Muscle layer of duodenum (tissue), 2 donors: ENCODE measurements around the gene ITPR2.

Source experiments
- H3K27ac ChIP-seq: one replicate; pipeline ENCODE4 v1.7.0; 2013; ENCODE audit warnings: mild to moderate bottlenecking, low read length
- H3K27me3 ChIP-seq: one replicate; pipeline ENCODE4 v1.7.0; 2013; ENCODE audit warnings: low read depth, mild to moderate bottlenecking, control low read depth, low read length
- H3K36me3 ChIP-seq, 2 donors: one replicate each; pipeline ENCODE4 v1.7.0; 2013; ENCODE audit warnings: low read length in 2 of 2, control low read depth in 1 of 2, mild to moderate bottlenecking in 1 of 2; ENCODE audit not compliant: insufficient read depth in 2 of 2, control insufficient read depth in 1 of 2
- H3K4me1 ChIP-seq, 2 donors: one replicate each; pipeline ENCODE4 v1.7.0; 2013; ENCODE audit warnings: low read length in 2 of 2, mild to moderate bottlenecking in 2 of 2, control low read depth in 1 of 2, moderate library complexity in 1 of 2; ENCODE audit not compliant: insufficient read depth in 2 of 2, control insufficient read depth in 1 of 2
- H3K4me3 ChIP-seq, 2 donors: one replicate each; pipeline ENCODE4 v1.7.0; 2013; ENCODE audit warnings: low read length in 2 of 2, low read depth in 1 of 2, mild to moderate bottlenecking in 1 of 2
- H3K9me3 ChIP-seq, 2 donors: one replicate each; pipeline ENCODE4 v1.7.0; 2013; ENCODE audit warnings: low read length in 2 of 2, control low read depth in 1 of 2, mild to moderate bottlenecking in 1 of 2; ENCODE audit not compliant: control insufficient read depth in 1 of 2
- donor health status: healthy.

ITPR2 gene

GRCh38 chr12:26369588-26369987 is 463.4 kb downstream of the ITPR2 start:
- H3K27me3 ChIP-seq, result no peaks in the 10 kb centered on the region
- no peaks in the 10 kb centered on the region for H3K36me3 ChIP-seq
- no peaks in the 10 kb centered on the region for H3K4me1 ChIP-seq
- no peak overlapping the region for H3K4me3 ChIP-seq
- no peak overlapping the region for H3K27ac ChIP-seq
- no peaks in the 10 kb centered on the region for H3K9me3 ChIP-seq

- H3K36me3 ChIP-seq, result no peaks in the 10 kb centered on the region
- no peak overlapping the region for H3K27ac ChIP-seq
- no peaks in the 10 kb centered on the region for H3K9me3 ChIP-seq
- no peaks in the 10 kb centered on the region for H3K27me3 ChIP-seq
- H3K4me3 ChIP-seq, result no peak overlapping the region
- H3K4me1 ChIP-seq, result no peaks in the 10 kb centered on the region
These were observed 464.8 kb downstream of the ITPR2 start for GRCh38 chr12:26367991-26368730.

DNA sequence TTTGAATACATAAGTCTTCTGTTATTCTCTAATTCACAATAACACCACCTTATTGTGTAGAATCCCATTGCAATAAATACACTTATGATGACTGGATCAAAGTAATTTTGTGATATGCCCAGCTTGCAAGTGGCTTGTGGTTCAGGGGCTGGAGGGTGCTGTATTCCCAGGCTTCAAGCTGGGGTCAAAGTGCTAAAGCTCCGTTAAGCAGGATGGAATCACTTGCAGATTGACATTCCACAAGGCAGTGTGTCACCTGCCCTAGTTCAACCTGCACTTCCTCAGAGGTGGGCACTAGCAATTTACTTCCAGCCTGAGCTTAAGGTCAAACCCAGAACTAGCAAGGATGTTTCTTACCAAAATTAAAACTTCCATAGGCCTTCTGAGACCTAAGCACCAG is 471.0 kb downstream of the ITPR2 start:
- Histone ChIP-seq H3K27ac (no peak overlapping the region), H3K4me3 (no peak overlapping the region), H3K36me3 (no peaks in the 10 kb centered on the region), H3K27me3 (no peaks in the 10 kb centered on the region), H3K9me3 (no peaks in the 10 kb centered on the region), H3K4me1 (no peaks in the 10 kb centered on the region)

DNA sequence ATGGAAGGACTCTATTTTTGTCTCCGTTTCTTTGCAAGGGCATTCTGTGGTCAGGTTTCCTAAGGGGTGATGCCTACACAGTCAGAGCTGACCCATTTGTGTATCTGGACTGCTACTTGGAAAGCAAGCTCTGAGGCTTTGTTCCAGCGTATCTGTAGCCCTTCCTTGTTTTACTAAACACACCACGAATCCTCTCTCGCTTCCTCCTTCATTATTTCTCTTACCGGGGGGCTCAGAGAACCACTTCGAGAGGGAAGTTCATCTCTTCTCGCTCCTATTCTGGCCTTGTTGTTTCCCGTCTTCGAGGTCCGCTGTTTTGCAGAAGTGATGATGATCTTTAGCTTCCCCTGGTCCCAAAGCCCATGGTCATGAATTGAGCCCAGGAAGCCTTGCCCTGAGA is 472.9 kb downstream of the ITPR2 start:
- Histone ChIP-seq H3K27ac (no peak overlapping the region), H3K27me3 (no peaks in the 10 kb centered on the region), H3K4me1 (no peaks in the 10 kb centered on the region), H3K9me3 (no peaks in the 10 kb centered on the region), H3K36me3 (no peaks in the 10 kb centered on the region), H3K4me3 (no peak overlapping the region)

GRCh38 chr12:26359576-26359975 is 473.4 kb downstream of the ITPR2 start:
- H3K27me3 ChIP-seq, result no peaks in the 10 kb centered on the region
- no peaks in the 10 kb centered on the region for H3K36me3 ChIP-seq
- H3K9me3 ChIP-seq, result no peaks in the 10 kb centered on the region
- H3K27ac ChIP-seq, result no peak overlapping the region
- no peaks in the 10 kb centered on the region for H3K4me1 ChIP-seq
- H3K4me3 ChIP-seq, result no peak overlapping the region

DNA sequence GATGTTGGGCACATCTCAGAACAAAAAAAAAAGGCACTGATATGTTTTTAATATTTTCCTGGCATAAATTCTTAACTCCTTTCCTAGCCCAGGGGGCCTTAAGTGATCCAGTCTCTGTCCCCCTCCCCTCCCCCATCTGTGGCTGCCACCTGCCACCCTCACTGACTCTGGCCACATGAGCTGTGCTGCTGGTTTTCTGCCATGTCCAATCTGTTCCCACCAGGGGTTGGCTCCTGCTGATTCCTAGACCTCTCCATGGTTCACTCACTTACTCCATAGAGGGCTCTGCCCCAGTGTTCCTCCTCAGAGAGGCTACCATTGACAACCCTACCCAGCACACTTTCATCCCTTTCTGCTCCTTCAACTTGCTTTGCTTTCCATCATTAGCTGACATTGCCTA is 474.3 kb downstream of the ITPR2 start:
- Histone ChIP-seq H3K4me1 (no peaks in the 10 kb centered on the region), H3K27me3 (no peaks in the 10 kb centered on the region), H3K36me3 (no peaks in the 10 kb centered on the region), H3K27ac (no peak overlapping the region), H3K4me3 (no peak overlapping the region), H3K9me3 (no peaks in the 10 kb centered on the region)

DNA sequence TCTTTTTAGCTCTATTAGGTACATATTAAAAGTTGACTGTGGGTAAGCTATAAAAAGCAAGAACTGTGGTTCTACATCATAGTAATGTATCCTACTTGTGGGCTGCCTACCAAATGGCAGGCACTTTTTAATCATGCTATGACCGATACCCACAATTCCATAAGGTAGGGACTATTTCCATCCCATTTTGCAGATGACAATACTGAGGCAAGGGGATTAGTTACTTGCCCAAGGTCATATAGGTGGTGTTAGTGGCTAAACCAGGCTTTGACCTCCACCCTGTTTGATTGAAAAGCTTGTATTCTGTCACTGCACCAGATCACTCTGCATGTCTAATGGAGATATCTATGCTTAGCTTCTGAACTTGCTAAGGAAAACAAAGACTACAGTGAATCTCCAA is 485.7 kb downstream of the ITPR2 start:
- H3K27me3 ChIP-seq, result no peaks in the 10 kb centered on the region
- no peak overlapping the region for H3K27ac ChIP-seq
- no peaks in the 10 kb centered on the region for H3K4me1 ChIP-seq
- H3K9me3 ChIP-seq, result no peaks in the 10 kb centered on the region
- H3K36me3 ChIP-seq, result no peaks in the 10 kb centered on the region
- no peak overlapping the region for H3K4me3 ChIP-seq

DNA sequence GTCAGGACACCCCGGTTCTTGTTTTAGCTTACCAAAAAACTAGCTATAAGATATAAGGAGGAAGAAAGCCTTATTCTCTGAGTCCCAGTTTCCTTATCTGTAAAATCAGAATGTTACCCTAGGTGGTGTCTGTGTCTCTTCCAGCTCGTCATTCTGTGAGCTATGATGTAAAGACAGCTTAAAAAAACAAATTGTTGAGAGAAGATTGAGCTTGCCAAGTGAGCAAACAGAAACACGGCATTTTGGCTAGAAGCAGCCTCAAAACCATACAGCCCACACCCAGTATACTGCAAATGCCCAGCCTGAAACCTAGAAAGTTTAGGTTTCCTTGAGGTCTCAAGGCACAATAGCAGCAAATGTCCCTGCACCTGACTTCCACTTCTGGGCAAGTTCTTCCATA is 486.3 kb downstream of the ITPR2 start:
- Histone ChIP-seq H3K9me3 (no peaks in the 10 kb centered on the region), H3K27me3 (no peaks in the 10 kb centered on the region), H3K36me3 (no peaks in the 10 kb centered on the region), H3K27ac (no peak overlapping the region), H3K4me3 (no peak overlapping the region), H3K4me1 (no peaks in the 10 kb centered on the region)

GRCh38 chr12:26345471-26346003 is 487.5 kb downstream of the ITPR2 start:
- Histone ChIP-seq H3K36me3 (no peaks in the 10 kb centered on the region), H3K4me3 (no peak overlapping the region), H3K27ac (no peak overlapping the region), H3K4me1 (no peaks in the 10 kb centered on the region), H3K9me3 (no peaks in the 10 kb centered on the region), H3K27me3 (no peaks in the 10 kb centered on the region)

DNA sequence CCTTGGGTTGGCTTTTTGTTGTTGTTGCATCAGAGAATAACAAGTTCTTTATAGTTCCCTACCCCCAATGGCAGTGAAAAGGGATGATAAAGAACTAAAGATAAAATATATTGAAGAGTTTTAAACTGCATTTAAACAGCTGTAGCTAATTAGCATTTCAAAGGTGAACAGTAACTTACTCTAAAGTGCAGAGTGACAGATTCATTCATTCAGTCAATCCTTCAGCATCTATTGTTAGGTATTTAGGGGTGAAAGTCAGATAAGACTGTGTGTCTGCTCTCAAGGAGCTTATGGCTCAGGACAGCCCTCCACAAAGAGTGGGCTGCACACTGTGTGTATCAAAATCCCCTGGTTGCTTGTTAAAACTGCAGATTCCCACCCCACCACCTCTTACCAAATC is 491.5 kb downstream of the ITPR2 start:
- peaks cover 7 to 16% of the 10 kb centered on the region in 2 donors for H3K36me3 ChIP-seq
- H3K27me3 ChIP-seq, result no peaks in the 10 kb centered on the region
- no peaks in the 10 kb centered on the region for H3K4me1 ChIP-seq
- H3K9me3 ChIP-seq, result no peaks in the 10 kb centered on the region
- no peak overlapping the region for H3K4me3 ChIP-seq
- no peak overlapping the region for H3K27ac ChIP-seq

- H3K4me3 ChIP-seq, result no peak overlapping the region
- H3K36me3 ChIP-seq, result peaks cover 7 to 16% of the 10 kb centered on the region in 2 donors
- no peaks in the 10 kb centered on the region for H3K4me1 ChIP-seq
- no peaks in the 10 kb centered on the region for H3K9me3 ChIP-seq
- no peaks in the 10 kb centered on the region for H3K27me3 ChIP-seq
- H3K27ac ChIP-seq, result no peak overlapping the region
These were observed 492.3 kb downstream of the ITPR2 start for GRCh38 chr12:26340649-26341048.

- H3K4me3 ChIP-seq, result no peak overlapping the region
- no peaks in the 10 kb centered on the region for H3K27me3 ChIP-seq
- no peak overlapping the region for H3K27ac ChIP-seq
- no peaks in the 10 kb centered on the region for H3K9me3 ChIP-seq
- peaks cover 7 to 16% of the 10 kb centered on the region in 2 donors for H3K36me3 ChIP-seq
- H3K4me1 ChIP-seq, result no peaks in the 10 kb centered on the region
These were observed 493.0 kb downstream of the ITPR2 start for GRCh38 chr12:26339976-26340375.
